ES-I3 (cell line): ENCODE results near the gene SMARCAL1.

ENCODE experiments used
- H3K36me3 ChIP-seq: 2 replicates; pipeline ENCODE4 v1.6.1; 2013; ENCODE audit warnings: mild to moderate bottlenecking, low read length, control low read depth, moderate library complexity; ENCODE audit not compliant: insufficient read depth
- H3K4me1 ChIP-seq: 2 replicates; pipeline ENCODE4 v1.6.1; 2013; ENCODE audit warnings: mild to moderate bottlenecking, control low read depth, low read length; ENCODE audit not compliant: insufficient read depth
- H3K9ac ChIP-seq: 2 replicates; pipeline ENCODE4 v1.6.1; 2013; ENCODE audit warnings: low read depth, mild to moderate bottlenecking, low read length, moderate library complexity
- H3K9me3 ChIP-seq: 2 replicates; pipeline ENCODE4 v1.6.1; 2013; ENCODE audit warnings: mild to moderate bottlenecking, low read length, moderate library complexity; ENCODE audit not compliant: control insufficient read depth, insufficient read depth

The SMARCAL1 gene

DNA sequence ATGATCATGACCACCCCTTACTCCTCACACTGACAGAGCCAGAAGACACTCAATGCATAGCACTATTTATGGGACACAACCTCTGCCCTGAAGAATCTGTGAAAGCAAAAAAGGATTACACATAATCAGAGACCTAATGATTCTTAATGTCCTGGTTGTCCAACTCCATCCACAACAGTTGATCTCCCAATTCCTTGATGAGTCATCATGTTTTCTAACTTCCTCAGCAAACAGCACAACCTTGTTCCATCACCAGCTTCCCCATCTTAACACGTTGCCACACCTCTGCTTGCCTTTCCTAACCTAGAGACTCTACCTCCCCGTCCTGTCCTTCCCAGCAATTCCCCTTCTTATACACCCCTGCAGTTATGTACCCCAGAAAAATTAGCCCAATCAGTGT lies 26.8 kb upstream of the SMARCAL1 start:
- Histone ChIP-seq H3K9me3 (no peaks in the 10 kb centered on the region), H3K4me1 (0 out of 2 replicates have a peak, but pooled peaks cover 3% of the 10 kb centered on the region), H3K9ac (no peak overlapping the region), H3K36me3 (no peaks in the 10 kb centered on the region)

GRCh38 chr2:216387262-216387661 lies 25.0 kb upstream of the SMARCAL1 start:
- H3K4me1 ChIP-seq: peaks cover 7% of the 10 kb centered on the region; the same call in 1 of the 2 replicates
- no peaks in the 10 kb centered on the region for H3K36me3 ChIP-seq
- H3K9ac ChIP-seq: no peak overlapping the region
- H3K9me3 ChIP-seq: no peaks in the 10 kb centered on the region

- no peak overlapping the region for H3K9ac ChIP-seq
- peaks cover 7% of the 10 kb centered on the region; the same call in 1 of the 2 replicates for H3K4me1 ChIP-seq
- no peaks in the 10 kb centered on the region for H3K36me3 ChIP-seq
- no peaks in the 10 kb centered on the region for H3K9me3 ChIP-seq
These were observed 24.0 kb upstream of the SMARCAL1 start for GRCh38 chr2:216388046-216388884.

DNA sequence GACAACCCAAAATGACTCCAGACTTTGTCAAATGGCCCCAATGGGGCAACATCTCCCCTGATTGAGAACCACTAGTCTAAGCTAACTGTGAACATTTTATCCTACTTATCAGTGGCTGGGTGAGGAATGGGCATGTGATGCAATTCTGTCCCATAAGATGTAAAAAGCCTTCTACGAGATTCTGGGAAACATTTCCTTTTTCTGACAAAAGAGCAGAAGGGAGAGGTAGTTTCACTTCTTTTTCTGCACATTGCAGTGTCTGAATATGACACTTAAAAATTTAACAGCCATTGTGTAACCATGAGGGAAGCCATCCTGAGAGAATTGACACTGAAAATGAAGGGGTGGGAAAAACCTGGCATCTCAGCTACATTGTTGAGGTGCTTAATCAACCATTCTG lies 22.7 kb upstream of the SMARCAL1 start:
- no peak overlapping the region for H3K9ac ChIP-seq
- peaks cover 7% of the 10 kb centered on the region; the same call in 1 of the 2 replicates for H3K4me1 ChIP-seq
- H3K9me3 ChIP-seq: no peaks in the 10 kb centered on the region
- no peaks in the 10 kb centered on the region for H3K36me3 ChIP-seq

DNA sequence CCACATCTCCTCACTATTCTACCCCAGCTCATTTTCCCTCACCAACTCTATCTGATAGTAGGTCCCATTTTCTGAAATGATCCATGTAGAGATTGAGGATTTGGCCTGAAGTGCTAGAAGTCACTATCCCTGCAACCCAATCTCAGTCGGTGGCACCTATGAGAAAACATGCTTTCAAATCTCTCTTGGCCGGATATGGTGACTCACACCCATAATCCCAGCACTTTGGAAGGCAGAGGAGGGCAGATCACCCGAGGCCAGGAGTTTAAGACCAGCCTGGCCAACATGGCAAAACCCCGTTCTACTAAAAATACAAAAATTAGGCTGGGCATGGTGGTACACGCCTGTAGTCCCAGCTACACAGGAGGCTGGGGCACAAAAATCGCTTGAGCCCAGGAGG lies 20.9 kb upstream of the SMARCAL1 start:
- peaks cover 4% of the 10 kb centered on the region; the same call in 1 of the 2 replicates for H3K4me1 ChIP-seq
- no peaks in the 10 kb centered on the region for H3K36me3 ChIP-seq
- H3K9ac ChIP-seq: no peak overlapping the region
- H3K9me3 ChIP-seq: no peaks in the 10 kb centered on the region

DNA sequence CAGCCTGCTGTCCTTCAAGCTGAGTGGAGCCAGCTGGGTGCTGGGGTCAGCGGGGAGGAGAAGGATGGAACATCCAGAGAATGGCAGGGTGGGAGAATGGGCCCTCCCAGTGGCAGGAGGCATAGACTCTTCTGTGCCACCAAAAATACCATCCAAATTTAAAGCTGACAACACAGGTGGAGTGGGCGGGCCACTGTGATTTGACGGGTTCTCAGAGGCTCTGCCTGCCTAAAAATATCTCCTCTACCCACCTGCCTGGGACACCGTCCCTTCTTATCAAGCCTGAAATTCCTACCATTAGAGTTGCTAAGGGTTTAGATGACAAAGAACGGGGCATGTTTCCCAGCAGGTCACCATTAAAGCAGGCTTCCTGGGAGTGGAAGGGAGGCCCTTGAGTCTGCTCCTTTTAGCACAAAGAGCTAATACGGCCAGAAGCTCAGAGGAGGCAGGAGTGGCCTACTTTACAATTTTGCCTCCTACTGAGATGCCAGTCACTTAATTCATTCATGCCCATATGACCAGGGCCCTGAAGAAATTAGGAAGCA lies 20.2 kb upstream of the SMARCAL1 start:
- Histone ChIP-seq H3K36me3 (no peaks in the 10 kb centered on the region), H3K4me1 (peaks cover 4% of the 10 kb centered on the region; the same call in 1 of the 2 replicates), H3K9ac (no peak overlapping the region), H3K9me3 (no peaks in the 10 kb centered on the region)

GRCh38 chr2:216392945-216393840 lies 19.1 kb upstream of the SMARCAL1 start:
- Histone ChIP-seq H3K4me1 (peaks cover 4% of the 10 kb centered on the region; the same call in 1 of the 2 replicates), H3K36me3 (no peaks in the 10 kb centered on the region), H3K9ac (no peak overlapping the region), H3K9me3 (no peaks in the 10 kb centered on the region)

DNA sequence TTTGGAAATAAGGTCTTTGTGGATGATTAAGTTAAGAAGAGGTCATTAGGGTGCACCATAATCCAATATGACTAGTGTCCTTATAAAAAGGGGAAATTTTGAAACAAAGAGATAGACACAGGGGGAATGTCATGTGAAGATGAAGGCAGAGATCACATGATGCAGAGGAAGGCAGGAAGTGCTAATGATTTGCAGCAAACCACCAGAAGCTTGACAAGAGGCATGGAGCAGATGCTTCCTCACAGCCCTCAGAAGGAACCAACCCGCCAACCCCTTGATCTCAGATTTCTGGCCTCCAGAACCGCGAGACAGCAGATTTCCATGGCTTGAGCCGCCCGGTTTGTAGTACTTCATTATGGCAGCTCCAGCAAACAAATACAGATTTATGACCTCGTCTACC lies 17.4 kb upstream of the SMARCAL1 start:
- Histone ChIP-seq H3K36me3 (no peaks in the 10 kb centered on the region), H3K9me3 (no peaks in the 10 kb centered on the region), H3K9ac (no peak overlapping the region), H3K4me1 (peaks cover 4% of the 10 kb centered on the region; the same call in 1 of the 2 replicates)

DNA sequence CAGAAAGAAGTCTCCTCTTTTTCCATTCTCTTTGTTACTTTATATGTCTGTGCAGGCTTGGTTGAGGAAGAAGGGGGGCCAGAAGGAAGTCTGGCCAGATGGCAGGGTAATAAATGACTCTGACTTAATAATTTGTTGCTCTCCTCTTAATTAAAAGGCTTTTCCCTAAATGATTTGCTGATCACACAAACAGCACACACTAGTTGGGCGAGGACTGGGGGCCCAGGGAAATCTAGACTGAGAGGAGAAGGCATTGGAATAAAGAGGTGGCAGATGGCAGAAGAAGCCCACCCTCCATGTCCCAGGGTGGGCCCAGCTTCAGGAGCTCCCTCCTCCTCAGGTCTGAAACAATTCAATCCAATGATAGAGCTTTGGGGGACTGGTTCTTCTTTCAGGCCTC lies 12.7 kb upstream of the SMARCAL1 start:
- no peaks in the 10 kb centered on the region for H3K36me3 ChIP-seq
- H3K4me1 ChIP-seq: no peaks in the 10 kb centered on the region
- no peak overlapping the region for H3K9ac ChIP-seq
- H3K9me3 ChIP-seq: no peaks in the 10 kb centered on the region

DNA sequence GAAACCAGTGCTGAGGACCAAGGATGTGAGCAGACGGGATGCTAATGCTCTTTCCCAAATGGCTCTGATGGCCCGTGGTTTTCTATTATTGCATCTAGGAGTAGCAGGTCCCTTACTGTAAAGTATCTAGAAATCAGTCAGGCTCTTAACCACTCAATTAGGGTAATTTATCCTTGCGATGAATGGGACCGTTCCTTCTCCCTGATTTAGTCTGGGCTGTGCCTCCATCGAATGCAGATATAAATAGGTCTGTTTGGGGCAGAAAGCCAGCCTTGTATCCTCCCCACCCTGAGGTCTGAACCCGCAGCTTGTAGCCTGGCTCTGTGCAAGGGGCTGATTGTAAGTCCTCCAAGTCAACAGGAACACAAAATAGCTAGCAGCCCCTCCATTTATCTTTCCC lies 9.5 kb upstream of the SMARCAL1 start:
- Histone ChIP-seq H3K9me3 (no peaks in the 10 kb centered on the region), H3K4me1 (peaks cover 10% of the 10 kb centered on the region; the same call in 1 of the 2 replicates), H3K36me3 (no peaks in the 10 kb centered on the region), H3K9ac (no peak overlapping the region)

DNA sequence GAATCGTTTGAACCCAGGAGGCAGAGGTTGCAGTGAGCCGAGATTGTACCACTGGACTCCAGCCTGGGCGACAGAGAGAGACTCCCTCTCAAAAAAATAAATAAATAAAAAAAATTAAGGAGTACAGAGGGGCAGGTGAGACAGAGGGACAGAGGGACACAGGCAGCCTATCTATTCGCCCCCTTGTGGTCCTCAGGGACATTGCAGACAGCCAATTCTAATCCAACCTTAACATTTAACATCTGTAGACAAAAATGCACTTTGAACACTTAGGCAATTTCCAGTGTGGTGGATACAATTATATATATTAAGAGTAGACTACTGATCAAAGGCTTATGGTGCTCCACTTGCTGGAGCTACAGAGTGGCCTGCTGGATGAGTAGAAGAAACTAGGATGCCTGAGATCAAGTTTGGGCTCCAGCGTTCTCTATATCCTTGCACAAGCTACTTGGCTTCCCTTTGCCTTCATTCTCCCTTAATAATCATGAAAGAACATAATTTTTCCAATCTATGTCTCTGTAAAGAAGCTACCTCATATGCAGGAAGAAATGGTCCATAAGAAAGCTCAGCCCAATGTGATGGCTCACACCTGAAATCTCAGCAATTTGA lies 8.2 kb upstream of the SMARCAL1 start:
- Histone ChIP-seq H3K9ac (no peak overlapping the region), H3K36me3 (no peaks in the 10 kb centered on the region), H3K4me1 (peaks cover 13% of the 10 kb centered on the region), H3K9me3 (no peaks in the 10 kb centered on the region)

- no peaks in the 10 kb centered on the region for H3K36me3 ChIP-seq
- peaks cover 13% of the 10 kb centered on the region for H3K4me1 ChIP-seq
- H3K9me3 ChIP-seq: no peaks in the 10 kb centered on the region
- no peak overlapping the region for H3K9ac ChIP-seq
These were observed 6.7 kb upstream of the SMARCAL1 start for GRCh38 chr2:216405588-216405987.

GRCh38 chr2:216406826-216407225 lies 5.5 kb upstream of the SMARCAL1 start:
- H3K9me3 ChIP-seq: no peaks in the 10 kb centered on the region
- H3K9ac ChIP-seq: no peak overlapping the region
- no peaks in the 10 kb centered on the region for H3K36me3 ChIP-seq

More at GRCh38 chr2:216406826-216407225, 5.5 kb upstream of the SMARCAL1 start:
- peaks cover 18% of the 10 kb centered on the region for H3K4me1 ChIP-seq
